Endodermal cell (in vitro differentiated cells): ENCODE measurements around the gene BAK1. TPM values are rescaled to one million over a fixed set of nuclear protein-coding genes. Genes with fewer than 3 reads are reported as not detected.

Experiments
- DNase-seq: peaks from one replicate; pipeline ENCODE4 v3.0.0-alpha.2; 2017
- H3K27ac ChIP-seq: 2 replicates; pipeline ENCODE4 v1.5.1; 2013; ENCODE audit warnings: mild to moderate bottlenecking, low read depth, low read length, moderate library complexity
- H3K27me3 ChIP-seq: 2 replicates; pipeline ENCODE4 v1.6.1; 2013; ENCODE audit warnings: mild to moderate bottlenecking, low read length, moderate library complexity; ENCODE audit not compliant: insufficient read depth, control insufficient read depth, poor library complexity, severe bottlenecking
- H3K36me3 ChIP-seq: 2 replicates; pipeline ENCODE4 v1.7.0; 2013; ENCODE audit warnings: mild to moderate bottlenecking, low read length, moderate library complexity; ENCODE audit not compliant: control insufficient read depth, insufficient read depth
- H3K4me1 ChIP-seq: one replicate; pipeline ENCODE4 v1.7.0; 2013; ENCODE audit warnings: low read length; ENCODE audit not compliant: control insufficient read depth, insufficient read depth
- H3K4me3 ChIP-seq: 2 replicates; pipeline ENCODE4 v1.5.1; 2013; ENCODE audit warnings: mild to moderate bottlenecking, low read length, moderate library complexity
- H3K9ac ChIP-seq: 2 replicates; pipeline ENCODE4 v1.6.1; 2013; ENCODE audit warnings: mild to moderate bottlenecking, low read length, moderate library complexity; ENCODE audit not compliant: poor library complexity, severe bottlenecking; ENCODE audit errors: extremely low read depth
- H3K9me3 ChIP-seq: 2 replicates; pipeline ENCODE4 v1.6.1; 2013; ENCODE audit warnings: mild to moderate bottlenecking, low read length, moderate library complexity; ENCODE audit not compliant: control insufficient read depth
- H3K27ac Mint-ChIP-seq: 2 replicates; pipeline ENCODE4 v1.8.0; 2020; ENCODE audit warnings: mixed read lengths
- H3K27me3 Mint-ChIP-seq: 2 replicates; pipeline ENCODE4 v1.8.0; 2021; ENCODE audit warnings: mild to moderate bottlenecking, mixed read lengths; ENCODE audit not compliant: insufficient read depth
- H3K36me3 Mint-ChIP-seq: 2 replicates; pipeline ENCODE4 v1.8.0; 2020; ENCODE audit warnings: low read depth, mixed read lengths
- H3K4me1 Mint-ChIP-seq: 2 replicates; pipeline ENCODE4 v1.8.0; 2020; ENCODE audit warnings: mixed read lengths
- H3K4me3 Mint-ChIP-seq: 2 replicates; pipeline ENCODE4 v1.8.0; 2020; ENCODE audit warnings: mild to moderate bottlenecking, moderate library complexity, mixed read lengths
- H3K9me3 Mint-ChIP-seq: 2 replicates; pipeline ENCODE4 v1.8.0; 2020; ENCODE audit warnings: mild to moderate bottlenecking, mixed read lengths
- WGBS, 2 experiments: methylation state at CpG; one replicate each; pipeline versions ENCODE4 v1.1.5 to v1.1.7; 2013; ENCODE audit warnings: missing lambda C conversion rate in 2 of 2, mixed read lengths in 1 of 2; ENCODE audit not compliant: insufficient coverage in 1 of 2, insufficient read length in 1 of 2; 5-methylcytosine and 5-hydroxymethylcytosine counted together
- total RNA-seq, 2 donors: library from RNA; stranded (reverse); fragmentation: NEBNext Ultra II Directional in 1 of 2; extraction: Animal tissue kit (Norgen Biotek cat#: 25700) in 1 of 2; gene quantifications; 2 replicates in 1 of 2; 3 replicates in 1 of 2; pipeline ENCODE4 v1.2.1, GENCODE V29; 2021
- TF ChIP-seq, protein P1 (sequence below): fragments of 200-600 bp; sonication (generic); conservative IDR thresholded peaks from 2 replicates; pipeline ENCODE4 v1.5.0; 2021; ENCODE audit warnings: antibody characterized with exemption, mild to moderate bottlenecking

The BAK1 gene
- total RNA-seq, 2 donors from 2014 or later: 39.9 to 41.2 TPM

DNA sequence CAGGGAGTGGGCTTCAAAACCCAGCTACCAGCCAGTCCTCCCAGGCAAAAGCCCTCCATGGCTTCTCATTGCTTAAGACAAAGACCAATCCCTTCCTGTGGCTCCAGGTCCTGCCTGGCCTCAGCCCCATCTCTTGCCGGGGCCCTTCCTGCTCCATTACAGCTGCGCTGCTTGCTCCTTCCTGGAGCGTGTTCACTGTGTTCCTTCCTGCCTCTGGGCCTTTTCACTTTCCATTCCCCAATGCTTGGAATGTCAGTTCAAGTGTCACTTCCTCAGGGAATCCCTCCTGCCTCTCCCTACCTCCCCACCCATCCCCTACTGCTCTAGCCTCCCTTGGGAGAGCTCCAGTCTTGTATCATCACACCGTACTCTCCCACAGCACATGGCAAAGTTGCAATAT is 30.0 kb upstream of the BAK1 start:
- Mint-ChIP-seq H3K4me3 (no peak overlapping the region), H3K4me1 (peaks cover 6% of the 10 kb centered on the region), H3K36me3 (no peaks in the 10 kb centered on the region), H3K27me3 (peaks cover 18% of the 10 kb centered on the region), H3K9me3 (peaks cover 4% of the 10 kb centered on the region), H3K27ac (peak overlapping the region; percentile 26)
- H3K4me1 ChIP-seq: peaks cover 8% of the 10 kb centered on the region
- WGBS, 2 experiments: 87 to 88% methylated on average over 4 of the region's 4 CpGs
- H3K9ac ChIP-seq: no peak overlapping the region
- no peaks in the 10 kb centered on the region for H3K36me3 ChIP-seq
- DNase-seq: peak; percentile 55
- TF ChIP-seq, protein P1, sequence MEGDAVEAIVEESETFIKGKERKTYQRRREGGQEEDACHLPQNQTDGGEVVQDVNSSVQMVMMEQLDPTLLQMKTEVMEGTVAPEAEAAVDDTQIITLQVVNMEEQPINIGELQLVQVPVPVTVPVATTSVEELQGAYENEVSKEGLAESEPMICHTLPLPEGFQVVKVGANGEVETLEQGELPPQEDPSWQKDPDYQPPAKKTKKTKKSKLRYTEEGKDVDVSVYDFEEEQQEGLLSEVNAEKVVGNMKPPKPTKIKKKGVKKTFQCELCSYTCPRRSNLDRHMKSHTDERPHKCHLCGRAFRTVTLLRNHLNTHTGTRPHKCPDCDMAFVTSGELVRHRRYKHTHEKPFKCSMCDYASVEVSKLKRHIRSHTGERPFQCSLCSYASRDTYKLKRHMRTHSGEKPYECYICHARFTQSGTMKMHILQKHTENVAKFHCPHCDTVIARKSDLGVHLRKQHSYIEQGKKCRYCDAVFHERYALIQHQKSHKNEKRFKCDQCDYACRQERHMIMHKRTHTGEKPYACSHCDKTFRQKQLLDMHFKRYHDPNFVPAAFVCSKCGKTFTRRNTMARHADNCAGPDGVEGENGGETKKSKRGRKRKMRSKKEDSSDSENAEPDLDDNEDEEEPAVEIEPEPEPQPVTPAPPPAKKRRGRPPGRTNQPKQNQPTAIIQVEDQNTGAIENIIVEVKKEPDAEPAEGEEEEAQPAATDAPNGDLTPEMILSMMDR: no peak
- peak overlapping the region; percentile 73 for H3K27ac ChIP-seq
- H3K4me3 ChIP-seq: no peak overlapping the region
- no peaks in the 10 kb centered on the region for H3K9me3 ChIP-seq
- no peaks in the 10 kb centered on the region for H3K27me3 ChIP-seq

DNA sequence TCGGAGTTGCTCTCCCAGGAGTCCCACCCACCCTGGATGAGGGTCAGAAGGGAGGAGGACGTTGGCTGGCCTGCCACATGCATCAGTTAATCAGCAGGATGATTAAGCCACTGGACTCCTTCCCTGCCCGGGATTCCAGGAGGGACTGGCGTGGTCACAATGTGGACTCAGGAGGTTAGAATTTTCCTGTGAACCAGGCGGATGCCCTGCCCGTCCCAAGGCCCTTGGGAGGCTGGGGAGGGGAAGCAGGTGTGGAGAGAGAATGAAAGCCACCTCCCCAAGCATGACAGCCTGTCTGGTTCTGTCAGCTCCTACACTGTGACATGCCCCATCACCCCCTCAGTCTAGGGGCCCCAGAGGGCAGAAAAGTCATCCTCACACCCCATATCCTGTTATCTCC is 29.5 kb upstream of the BAK1 start:
- TF ChIP-seq, protein P1: no peak
- H3K9ac ChIP-seq: no peak overlapping the region
- H3K9me3 ChIP-seq: no peaks in the 10 kb centered on the region
- 74 to 91% methylated on average over 6 of the region's 6 CpGs for WGBS, 2 experiments
- Mint-ChIP-seq H3K36me3 (no peaks in the 10 kb centered on the region), H3K27me3 (peaks cover 21% of the 10 kb centered on the region), H3K4me1 (peaks cover 6% of the 10 kb centered on the region), H3K9me3 (peaks cover 7% of the 10 kb centered on the region), H3K27ac (no peak overlapping the region), H3K4me3 (no peak overlapping the region)
- no peaks in the 10 kb centered on the region for H3K36me3 ChIP-seq
- no peaks in the 10 kb centered on the region for H3K27me3 ChIP-seq
- peaks cover 8% of the 10 kb centered on the region for H3K4me1 ChIP-seq
- no peak overlapping the region for H3K4me3 ChIP-seq
- DNase-seq: no peak
- H3K27ac ChIP-seq: peak overlapping the region; percentile 73

DNA sequence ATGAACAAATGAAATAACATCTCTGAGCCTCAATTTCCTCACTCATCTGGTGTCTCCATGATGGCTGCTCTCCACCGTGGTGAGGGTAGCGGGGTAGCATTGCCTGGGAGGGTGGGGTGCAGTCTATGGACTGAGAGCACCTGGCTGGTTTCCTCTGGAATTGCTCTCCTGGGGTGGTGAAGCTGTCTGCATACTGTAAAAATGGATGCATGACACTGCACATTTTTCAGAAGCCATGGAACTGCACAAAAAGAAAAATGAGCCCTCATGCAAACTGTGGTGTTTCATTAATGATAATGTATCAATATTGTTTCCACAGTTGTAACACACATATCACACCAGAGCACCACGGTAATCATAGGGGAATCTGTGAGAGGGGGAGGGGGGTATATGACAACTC is 28.9 kb upstream of the BAK1 start:
- no peaks in the 10 kb centered on the region for H3K27me3 ChIP-seq
- H3K4me3 Mint-ChIP-seq: no peak overlapping the region
- H3K4me1 ChIP-seq: peaks cover 8% of the 10 kb centered on the region
- no peak for DNase-seq
- H3K9ac ChIP-seq: no peak overlapping the region
- H3K36me3 Mint-ChIP-seq: no peaks in the 10 kb centered on the region
- 93% methylated on average over 2 of the region's 3 CpGs; no CpG with 5 or more reads in 1 of the 2 experiments for WGBS, 2 experiments
- no peak overlapping the region for H3K4me3 ChIP-seq
- H3K27ac ChIP-seq: no peak overlapping the region
- TF ChIP-seq, protein P1: no peak
- no peaks in the 10 kb centered on the region for H3K36me3 ChIP-seq
- H3K27me3 Mint-ChIP-seq: peaks cover 16% of the 10 kb centered on the region
- no peak overlapping the region for H3K27ac Mint-ChIP-seq
- no peaks in the 10 kb centered on the region for H3K9me3 ChIP-seq
- peaks cover 6% of the 10 kb centered on the region for H3K4me1 Mint-ChIP-seq
- H3K9me3 Mint-ChIP-seq: peaks cover 7% of the 10 kb centered on the region
